Body of pancreas (tissue), 4 donors: ENCODE results near the gene APOBEC3G. TPM values are rescaled to one million over a fixed set of nuclear protein-coding genes. Genes with fewer than 3 reads are reported as not detected.

ENCODE experiments used
- ATAC-seq: fragments of 150-250 bp; one replicate; pipeline ENCODE4 v1.9.1; 2016
- DNase-seq, 4 donors: peaks; one replicate each; pipeline ENCODE4 v3.0.0-alpha.2; 2019
- H3K27ac ChIP-seq, 4 donors: fragments of 200-600 bp; sonication (generic); 1 replicate in 3 of 4; 2 replicates in 1 of 4; pipeline versions ENCODE4 v1.5.1 to v1.6.1; 2016 to 2019; ENCODE audit warnings: mild to moderate bottlenecking in 1 of 4, mixed read lengths in 1 of 4, moderate library complexity in 1 of 4
- H3K27me3 ChIP-seq, 2 donors: fragments of 200-600 bp; sonication (generic); one replicate each; pipeline ENCODE4 v1.6.0; 2016; ENCODE audit warnings: mild to moderate bottlenecking in 1 of 2
- H3K36me3 ChIP-seq, 2 donors: fragments of 200-600 bp; sonication (generic); replicated peaks in 1 of 2; 2 replicates each; pipeline ENCODE4 v1.5.1; 2016; ENCODE audit warnings: low read depth in 2 of 2; ENCODE audit not compliant: insufficient read depth in 1 of 2
- H3K4me1 ChIP-seq: fragments of 200-600 bp; sonication (generic); one replicate; pipeline ENCODE4 v1.6.0; 2016
- H3K4me3 ChIP-seq, 2 donors: fragments of 200-600 bp; sonication (generic); 1 replicate in 1 of 2; 2 replicates in 1 of 2; pipeline ENCODE4 v1.5.1; 2016 to 2019
- H3K9me3 ChIP-seq, 3 donors: fragments of 200-600 bp; sonication (generic); 1 replicate in 2 of 3; 2 replicates in 1 of 3; pipeline ENCODE4 v1.5.1; 2016
- POLR2A ChIP-seq, 3 donors: fragments of 450-650 bp; IDR thresholded peaks; one replicate each; pipeline ENCODE4 v1.6.1; 2016; ENCODE audit warnings: antibody characterized with exemption in 3 of 3, mild to moderate bottlenecking in 2 of 3
- WGBS, 2 donors: methylation state at CpG; one replicate each; pipeline ENCODE4 v1.1.5; 2017; 5-methylcytosine and 5-hydroxymethylcytosine counted together
- intact Hi-C: fragments of 100-400 bp; cut with DNase I; formaldehyde crosslinking; loops from one replicate; pipeline ENCODE4 v1.15.1; 2023
- total RNA-seq, 2 donors: library from RNA; depleted of rRNA; stranded (reverse); fragments of >200 nt; gene quantifications; one replicate each; pipeline ENCODE4 v1.1.0, GENCODE V29; 2016
- TF ChIP-seq, protein P1 (sequence below), 7 experiments: fragments of 450-650 bp in 4 of 7; fragments of 200-600 bp in 3 of 7; sonication (generic) in 3 of 7; IDR thresholded peaks; one replicate each; pipeline ENCODE4 v1.5.1; 2016 to 2019; ENCODE audit warnings: antibody characterized with exemption in 7 of 7

The APOBEC3G gene
- total RNA-seq, 2 donors from 2014 or later = 5.4 to 6.3 TPM

DNA sequence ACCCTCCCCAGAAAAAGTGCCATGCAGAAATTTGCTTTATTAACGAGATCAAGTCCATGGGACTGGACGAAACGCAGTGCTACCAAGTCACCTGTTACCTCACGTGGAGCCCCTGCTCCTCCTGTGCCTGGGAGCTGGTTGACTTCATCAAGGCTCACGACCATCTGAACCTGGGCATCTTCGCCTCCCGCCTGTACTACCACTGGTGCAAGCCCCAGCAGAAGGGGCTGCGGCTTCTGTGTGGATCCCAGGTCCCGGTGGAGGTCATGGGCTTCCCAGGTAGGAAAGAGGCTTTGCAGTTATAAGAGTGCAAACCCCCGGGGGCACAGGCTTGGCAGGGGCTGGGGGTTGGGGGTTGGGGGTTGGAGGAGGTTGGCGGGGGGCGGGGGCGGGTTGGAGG, 24.2 kb downstream of the APOBEC3G start:
- H3K4me3 ChIP-seq = no peak overlapping the region
- intact Hi-C loops = no loop called here
- 66 to 72% methylated on average over 3 to 8 of the region's 13 CpGs for WGBS, 2 donors
- no peaks in the 10 kb centered on the region for H3K27me3 ChIP-seq
- DNase-seq = no peak
- H3K4me1 ChIP-seq = no peaks in the 10 kb centered on the region
- no peaks in the 10 kb centered on the region for H3K36me3 ChIP-seq
- TF ChIP-seq, protein P1, sequence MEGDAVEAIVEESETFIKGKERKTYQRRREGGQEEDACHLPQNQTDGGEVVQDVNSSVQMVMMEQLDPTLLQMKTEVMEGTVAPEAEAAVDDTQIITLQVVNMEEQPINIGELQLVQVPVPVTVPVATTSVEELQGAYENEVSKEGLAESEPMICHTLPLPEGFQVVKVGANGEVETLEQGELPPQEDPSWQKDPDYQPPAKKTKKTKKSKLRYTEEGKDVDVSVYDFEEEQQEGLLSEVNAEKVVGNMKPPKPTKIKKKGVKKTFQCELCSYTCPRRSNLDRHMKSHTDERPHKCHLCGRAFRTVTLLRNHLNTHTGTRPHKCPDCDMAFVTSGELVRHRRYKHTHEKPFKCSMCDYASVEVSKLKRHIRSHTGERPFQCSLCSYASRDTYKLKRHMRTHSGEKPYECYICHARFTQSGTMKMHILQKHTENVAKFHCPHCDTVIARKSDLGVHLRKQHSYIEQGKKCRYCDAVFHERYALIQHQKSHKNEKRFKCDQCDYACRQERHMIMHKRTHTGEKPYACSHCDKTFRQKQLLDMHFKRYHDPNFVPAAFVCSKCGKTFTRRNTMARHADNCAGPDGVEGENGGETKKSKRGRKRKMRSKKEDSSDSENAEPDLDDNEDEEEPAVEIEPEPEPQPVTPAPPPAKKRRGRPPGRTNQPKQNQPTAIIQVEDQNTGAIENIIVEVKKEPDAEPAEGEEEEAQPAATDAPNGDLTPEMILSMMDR (IDR thresholded peaks at IDR 0.05) = no peak
- no peak for TF ChIP-seq POLR2A (IDR thresholded peaks at IDR 0.05)
- H3K27ac ChIP-seq = no peak overlapping the region
- no peaks in the 10 kb centered on the region for H3K9me3 ChIP-seq
- no peak for ATAC-seq

- Histone ChIP-seq H3K9me3 (no peaks in the 10 kb centered on the region), H3K36me3 (no peaks in the 10 kb centered on the region), H3K4me3 (no peak overlapping the region), H3K27ac (no peak overlapping the region), H3K27me3 (no peaks in the 10 kb centered on the region), H3K4me1 (no peaks in the 10 kb centered on the region)
- no peak for ATAC-seq
- WGBS, 2 donors = 69 to 85% methylated on average over 2 of the region's 2 CpGs
- DNase-seq = no peak
- intact Hi-C loops = no loop called here
- no peak for TF ChIP-seq POLR2A (IDR thresholded peaks at IDR 0.05)
- TF ChIP-seq, protein P1 (IDR thresholded peaks at IDR 0.05) = no peak
Observed at GRCh38 chr22:39103431-39103830, 26.4 kb downstream of the APOBEC3G start.

DNA sequence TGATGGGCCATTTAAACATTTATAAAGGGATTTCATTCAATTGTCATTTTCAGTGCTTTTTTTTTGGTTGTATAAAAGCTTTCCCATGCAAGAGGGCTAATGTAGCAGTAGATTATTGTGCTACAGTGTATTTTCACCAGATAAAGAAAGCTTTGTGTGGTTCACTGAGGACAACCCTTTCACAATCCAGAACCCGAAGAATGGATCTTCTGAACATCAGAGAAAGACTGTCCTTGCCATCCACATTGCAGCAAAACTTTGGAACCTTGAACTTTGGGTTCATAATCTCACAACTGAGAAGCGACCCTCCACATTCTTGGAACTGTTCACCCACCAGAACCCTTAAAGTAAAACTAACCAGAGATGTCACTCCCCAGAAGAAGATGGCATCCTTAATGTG, 29.3 kb downstream of the APOBEC3G start:
- intact Hi-C loops = no loop called here
- H3K27ac ChIP-seq = no peak overlapping the region
- no peaks in the 10 kb centered on the region for H3K36me3 ChIP-seq
- 58 to 69% methylated on average over 2 of the region's 2 CpGs for WGBS, 2 donors
- no peaks in the 10 kb centered on the region for H3K9me3 ChIP-seq
- no peaks in the 10 kb centered on the region for H3K4me1 ChIP-seq
- no peak for ATAC-seq
- no peak overlapping the region for H3K4me3 ChIP-seq
- TF ChIP-seq, protein P1 (IDR thresholded peaks at IDR 0.05) = no peak
- TF ChIP-seq POLR2A (IDR thresholded peaks at IDR 0.05) = no peak
- DNase-seq = no peak
- no peaks in the 10 kb centered on the region for H3K27me3 ChIP-seq

GRCh38 chr22:39108487-39108886, 31.4 kb downstream of the APOBEC3G start:
- 84 to 89% methylated on average over 4 of the region's 4 CpGs for WGBS, 2 donors
- no peak for DNase-seq
- Histone ChIP-seq H3K4me3 (no peak overlapping the region), H3K9me3 (no peaks in the 10 kb centered on the region), H3K27ac (no peak overlapping the region), H3K36me3 (no peaks in the 10 kb centered on the region), H3K4me1 (no peaks in the 10 kb centered on the region), H3K27me3 (no peaks in the 10 kb centered on the region)
- TF ChIP-seq POLR2A (IDR thresholded peaks at IDR 0.05) = no peak
- TF ChIP-seq, protein P1 (IDR thresholded peaks at IDR 0.05) = no peak
- no peak for ATAC-seq
- intact Hi-C loops = no loop called here

DNA sequence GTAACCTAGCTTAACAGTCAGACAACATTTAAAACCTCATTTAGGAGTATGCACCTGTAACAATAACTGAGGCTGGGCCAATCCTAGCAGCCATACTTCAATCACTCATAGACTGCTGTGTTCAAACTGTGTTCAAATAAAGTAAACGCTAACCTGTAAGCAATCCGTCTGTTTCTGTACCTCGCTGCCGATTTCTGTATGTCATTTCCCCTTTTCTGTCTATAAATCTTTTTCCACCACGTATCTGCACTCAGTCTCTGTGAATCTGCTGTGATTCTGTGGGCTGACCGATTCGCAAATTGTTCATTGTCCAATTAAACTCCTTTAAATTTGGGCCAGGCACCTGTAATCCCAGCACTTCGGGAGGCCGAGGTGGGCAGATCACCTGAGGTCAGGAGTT, 32.3 kb downstream of the APOBEC3G start:
- H3K27ac ChIP-seq = no peak overlapping the region
- intact Hi-C loops = no loop called here
- no peak for DNase-seq
- H3K4me1 ChIP-seq = no peaks in the 10 kb centered on the region
- no peak overlapping the region for H3K4me3 ChIP-seq
- WGBS, 2 donors = 80 to 84% methylated on average over 9 of the region's 9 CpGs
- no peak for TF ChIP-seq POLR2A (IDR thresholded peaks at IDR 0.05)
- TF ChIP-seq, protein P1 (IDR thresholded peaks at IDR 0.05) = no peak
- H3K9me3 ChIP-seq = no peaks in the 10 kb centered on the region
- no peak for ATAC-seq
- no peaks in the 10 kb centered on the region for H3K27me3 ChIP-seq
- no peaks in the 10 kb centered on the region for H3K36me3 ChIP-seq
